Hepatocyte (in vitro differentiated cells): ENCODE data around the gene DMD.

Experiments
- CTCF ChIP-seq: fragments of 200-600 bp; sonication (generic); IDR thresholded peaks from 2 replicates; pipeline ENCODE4 v1.5.1; 2016; ENCODE audit warnings: antibody characterized with exemption, mild to moderate bottlenecking; ENCODE audit not compliant: poor library complexity
- EZH2 ChIP-seq: fragments of 200-600 bp; sonication (generic); IDR thresholded peaks from 2 replicates; pipeline ENCODE4 v1.6.1; 2016; ENCODE audit warnings: antibody characterized with exemption, mild to moderate bottlenecking, borderline replicate concordance
- EZH2phosphoT487 ChIP-seq: fragments of 200-600 bp; sonication (generic); IDR thresholded peaks from one replicate; pipeline ENCODE4 v1.6.1; 2018; ENCODE audit warnings: antibody characterized with exemption, mild to moderate bottlenecking, low read depth, moderate library complexity; ENCODE audit not compliant: unreplicated experiment, severe bottlenecking

GRCh38 chrX:31459361-31459760 is 1752.0 kb downstream of the DMD start:
- TF ChIP-seq CTCF (no peak), EZH2phosphoT487 (no peak), EZH2 (no peak)
